HG03280 (cell line): Measurements from ENCODE around the gene SYNJ1.
"Not testable (repeated sequence)": the region's sequence is repeated elsewhere in the genome, so short reads cannot be mapped to it uniquely, and the experiment has no call there.

Experiments used
- ATAC-seq: cut with Tn5 transposase; IDR thresholded peaks from one replicate; pipeline ENCODE4 v1.9.1; 2021; ENCODE audit warnings: mild to moderate bottlenecking, moderate library complexity; ENCODE audit not compliant: unreplicated experiment

SYNJ1 gene, protein sequence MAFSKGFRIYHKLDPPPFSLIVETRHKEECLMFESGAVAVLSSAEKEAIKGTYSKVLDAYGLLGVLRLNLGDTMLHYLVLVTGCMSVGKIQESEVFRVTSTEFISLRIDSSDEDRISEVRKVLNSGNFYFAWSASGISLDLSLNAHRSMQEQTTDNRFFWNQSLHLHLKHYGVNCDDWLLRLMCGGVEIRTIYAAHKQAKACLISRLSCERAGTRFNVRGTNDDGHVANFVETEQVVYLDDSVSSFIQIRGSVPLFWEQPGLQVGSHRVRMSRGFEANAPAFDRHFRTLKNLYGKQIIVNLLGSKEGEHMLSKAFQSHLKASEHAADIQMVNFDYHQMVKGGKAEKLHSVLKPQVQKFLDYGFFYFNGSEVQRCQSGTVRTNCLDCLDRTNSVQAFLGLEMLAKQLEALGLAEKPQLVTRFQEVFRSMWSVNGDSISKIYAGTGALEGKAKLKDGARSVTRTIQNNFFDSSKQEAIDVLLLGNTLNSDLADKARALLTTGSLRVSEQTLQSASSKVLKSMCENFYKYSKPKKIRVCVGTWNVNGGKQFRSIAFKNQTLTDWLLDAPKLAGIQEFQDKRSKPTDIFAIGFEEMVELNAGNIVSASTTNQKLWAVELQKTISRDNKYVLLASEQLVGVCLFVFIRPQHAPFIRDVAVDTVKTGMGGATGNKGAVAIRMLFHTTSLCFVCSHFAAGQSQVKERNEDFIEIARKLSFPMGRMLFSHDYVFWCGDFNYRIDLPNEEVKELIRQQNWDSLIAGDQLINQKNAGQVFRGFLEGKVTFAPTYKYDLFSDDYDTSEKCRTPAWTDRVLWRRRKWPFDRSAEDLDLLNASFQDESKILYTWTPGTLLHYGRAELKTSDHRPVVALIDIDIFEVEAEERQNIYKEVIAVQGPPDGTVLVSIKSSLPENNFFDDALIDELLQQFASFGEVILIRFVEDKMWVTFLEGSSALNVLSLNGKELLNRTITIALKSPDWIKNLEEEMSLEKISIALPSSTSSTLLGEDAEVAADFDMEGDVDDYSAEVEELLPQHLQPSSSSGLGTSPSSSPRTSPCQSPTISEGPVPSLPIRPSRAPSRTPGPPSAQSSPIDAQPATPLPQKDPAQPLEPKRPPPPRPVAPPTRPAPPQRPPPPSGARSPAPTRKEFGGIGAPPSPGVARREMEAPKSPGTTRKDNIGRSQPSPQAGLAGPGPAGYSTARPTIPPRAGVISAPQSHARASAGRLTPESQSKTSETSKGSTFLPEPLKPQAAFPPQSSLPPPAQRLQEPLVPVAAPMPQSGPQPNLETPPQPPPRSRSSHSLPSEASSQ (N-terminal part only)

DNA sequence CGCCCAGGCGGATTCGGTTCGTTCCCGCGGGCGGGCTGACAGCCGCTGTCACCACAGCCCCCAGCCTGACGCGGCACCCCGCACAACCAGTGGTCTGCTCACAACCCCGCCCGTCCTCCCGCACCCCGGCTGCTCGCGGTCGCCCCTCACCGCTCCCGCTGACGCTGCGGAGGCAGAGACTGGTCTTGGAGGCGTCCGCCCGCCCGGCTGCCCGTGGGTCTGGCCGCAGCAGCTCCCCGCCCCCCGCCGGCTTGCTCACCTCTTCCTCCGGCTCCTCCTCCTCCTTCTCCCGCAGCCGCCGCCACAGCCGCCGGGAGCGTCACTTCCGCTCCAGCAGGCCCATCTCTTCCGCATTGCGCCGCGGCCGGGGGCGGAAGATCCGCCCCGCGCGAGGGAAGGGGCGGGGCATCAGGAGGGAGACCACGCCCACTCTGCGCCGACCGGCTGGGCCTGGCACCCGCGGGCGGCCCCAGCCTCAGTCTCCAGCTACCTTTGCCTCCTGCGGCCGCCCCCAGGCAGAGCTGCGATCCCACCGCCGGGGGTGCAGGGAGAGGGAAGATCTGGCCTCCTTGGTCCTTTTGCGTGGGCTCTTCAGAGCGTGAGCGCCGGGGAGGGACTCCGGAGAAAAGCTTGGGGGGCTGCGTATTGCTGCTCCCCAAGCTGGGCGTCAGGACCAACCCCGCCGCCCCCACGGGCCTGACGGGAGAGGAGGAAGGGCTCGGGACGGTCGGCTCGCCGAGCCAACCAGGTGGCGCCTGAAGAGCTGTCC is at the start of gene SYNJ1:
TSS of gene SYNJ1 (minus strand) at position 327 of the 769 bp plus-strand sequence. CDS start 1,118 bp downstream, outside the sequence.
- ATAC-seq: peak; percentile 92

DNA sequence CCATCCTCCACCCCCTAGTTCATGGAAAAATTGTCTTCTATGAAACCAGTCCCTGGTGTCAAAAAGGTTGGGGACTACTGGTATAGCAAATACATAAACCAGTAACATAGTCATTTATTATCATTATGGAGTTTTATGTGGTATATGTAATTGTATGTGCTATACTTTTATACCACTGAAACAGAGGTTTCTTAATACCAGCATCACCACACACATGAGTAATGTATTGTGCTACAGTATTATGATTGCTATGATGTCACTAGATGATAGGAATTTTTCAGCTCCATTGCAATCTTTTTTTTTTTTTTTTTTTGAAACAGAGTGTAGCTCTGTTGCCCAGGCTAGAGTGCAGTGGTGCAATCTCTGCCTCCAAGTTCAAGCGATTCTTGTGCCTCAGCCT is 49.5 kb upstream of the SYNJ1 start:
- ATAC-seq: no peak

DNA sequence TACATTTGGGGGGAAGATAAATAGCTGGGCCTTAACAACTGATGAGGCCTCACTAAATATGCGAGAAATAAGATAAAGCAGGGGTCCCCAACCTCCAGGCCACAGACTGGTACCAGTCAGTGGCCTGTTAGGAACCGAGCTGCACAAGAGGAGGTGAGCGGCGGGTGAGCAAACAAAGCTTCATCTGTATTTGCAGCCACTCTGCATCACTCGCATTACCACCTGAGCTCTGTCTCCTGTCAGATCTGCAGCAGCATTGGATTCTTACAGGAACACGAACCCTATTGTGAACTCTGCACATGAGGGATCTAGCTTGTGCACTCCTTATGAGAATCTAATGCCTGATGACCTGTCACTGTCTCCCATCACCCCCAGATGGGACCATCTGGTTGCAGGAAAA is 48.9 kb upstream of the SYNJ1 start:
- ATAC-seq: no peak

DNA sequence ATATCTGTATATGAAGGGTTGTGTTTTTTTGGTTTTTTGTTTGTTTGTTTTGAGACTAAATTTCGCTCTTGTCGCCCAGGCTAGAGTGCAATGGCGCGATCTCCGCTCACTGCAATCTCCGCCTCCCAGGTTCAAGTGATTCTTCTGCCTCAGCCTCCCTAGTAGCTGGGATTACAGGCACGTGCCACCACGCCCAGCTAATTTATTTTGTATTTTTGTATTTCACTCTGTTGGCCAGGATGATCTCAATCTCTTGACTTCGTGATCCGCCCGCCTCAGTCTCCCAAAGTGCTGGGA is 45.2 kb upstream of the SYNJ1 start:
- ATAC-seq: not testable (repeated sequence)

DNA sequence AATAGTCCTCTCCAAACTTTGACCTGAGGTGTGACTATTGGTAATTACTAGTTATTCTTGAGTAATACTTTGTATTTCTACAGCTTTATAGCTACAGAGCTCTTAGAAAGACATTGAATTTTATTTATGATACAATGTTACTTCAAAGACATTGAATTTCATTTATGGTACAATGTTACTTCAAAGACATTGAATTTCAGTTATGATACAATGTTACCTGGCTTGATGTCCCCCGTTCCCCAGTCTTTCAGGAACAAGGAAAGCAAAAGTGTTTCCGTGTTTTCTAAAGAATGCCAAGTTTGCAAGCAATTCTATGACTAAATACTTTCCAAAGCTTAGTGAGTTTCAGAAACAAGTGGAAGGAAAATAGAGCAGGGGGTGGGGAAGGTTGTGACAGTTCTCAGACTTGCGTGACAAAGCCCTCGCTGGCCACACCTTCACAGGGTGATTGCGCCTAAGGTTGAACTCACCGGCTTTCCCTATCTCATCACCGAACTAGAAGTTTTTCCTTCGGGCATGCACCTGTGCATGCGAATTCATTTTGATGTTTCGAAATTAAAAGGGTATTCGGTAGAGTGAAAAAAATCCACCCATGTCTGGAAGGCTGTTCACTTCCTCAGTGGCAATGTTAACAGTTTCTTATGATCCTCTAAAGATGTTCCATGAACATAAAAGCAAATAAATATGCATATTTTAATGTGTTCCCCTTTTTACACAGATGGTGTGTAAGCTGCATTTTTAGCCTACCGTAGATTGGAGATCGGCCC is 44.7 kb upstream of the SYNJ1 start:
- ATAC-seq: no peak

DNA sequence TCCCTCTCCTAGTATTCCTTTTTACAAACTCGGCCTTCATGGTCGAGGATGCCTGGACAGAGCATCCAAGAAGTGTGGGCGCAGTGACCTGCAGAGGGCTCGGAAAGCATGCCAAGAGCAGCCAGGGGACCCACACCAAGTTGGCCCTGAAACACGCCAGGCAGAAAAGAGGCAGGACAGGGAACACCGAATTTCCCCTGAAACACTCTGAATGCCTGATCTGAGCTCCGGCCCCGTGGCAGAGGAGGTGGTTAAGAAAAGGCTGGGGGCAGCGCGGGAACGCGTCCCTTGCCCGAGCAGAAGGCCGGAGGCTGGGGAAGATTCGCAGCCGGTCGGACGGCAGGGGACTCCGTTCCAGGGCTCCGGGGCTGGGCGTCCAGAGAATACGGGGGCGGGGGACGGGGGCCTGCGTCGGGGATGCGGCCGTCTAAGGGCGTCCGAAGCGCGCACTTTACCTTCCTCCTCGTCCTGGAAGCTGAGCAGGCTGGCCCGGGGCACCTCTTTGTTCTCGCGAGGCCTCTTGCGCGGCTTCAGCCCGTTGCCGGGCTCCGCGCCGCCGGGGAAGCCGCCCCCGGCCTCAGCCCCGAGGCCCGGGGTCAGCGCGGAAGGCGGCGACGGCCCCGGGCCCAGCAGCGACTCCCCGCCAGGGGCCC is 43.2 kb upstream of the SYNJ1 start:
- peak; percentile 37 for ATAC-seq

DNA sequence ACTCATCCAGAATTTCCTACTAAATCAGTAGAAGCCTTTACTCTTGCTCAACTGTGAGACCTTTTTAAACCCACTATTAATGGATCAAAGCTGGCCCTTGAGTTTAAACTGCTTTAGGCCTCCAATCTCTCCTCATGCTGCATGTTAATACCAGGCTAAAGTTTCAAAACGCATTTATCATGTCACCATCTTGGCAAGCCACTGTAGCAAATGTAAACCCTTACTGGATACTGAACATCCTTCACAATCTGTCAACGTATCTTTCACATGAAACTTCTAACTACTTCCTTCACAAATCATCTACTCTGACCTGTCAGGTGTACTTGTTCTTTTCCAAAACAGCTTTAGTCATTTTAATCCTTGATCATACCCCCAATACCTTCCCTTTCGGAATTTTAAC is 40.7 kb upstream of the SYNJ1 start:
- no peak for ATAC-seq

DNA sequence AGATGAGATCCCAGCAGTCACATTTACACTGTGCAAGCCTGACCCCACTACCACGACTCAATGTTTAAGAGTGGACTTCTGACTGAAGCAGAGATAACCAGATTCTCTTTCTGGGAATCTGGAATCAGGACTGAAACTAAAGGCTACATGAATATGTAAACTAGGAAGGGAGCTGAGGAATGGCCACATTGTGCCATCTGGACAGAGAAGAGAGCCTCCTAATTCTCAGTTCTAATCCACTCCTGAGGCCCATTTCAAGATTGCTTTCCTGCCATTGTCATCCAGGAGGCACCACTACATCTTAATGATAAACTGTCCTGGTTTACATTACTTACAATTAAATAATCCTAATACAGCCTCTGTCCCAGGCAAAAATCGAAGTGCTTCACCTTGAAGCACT is 37.2 kb upstream of the SYNJ1 start:
- ATAC-seq: no peak

DNA sequence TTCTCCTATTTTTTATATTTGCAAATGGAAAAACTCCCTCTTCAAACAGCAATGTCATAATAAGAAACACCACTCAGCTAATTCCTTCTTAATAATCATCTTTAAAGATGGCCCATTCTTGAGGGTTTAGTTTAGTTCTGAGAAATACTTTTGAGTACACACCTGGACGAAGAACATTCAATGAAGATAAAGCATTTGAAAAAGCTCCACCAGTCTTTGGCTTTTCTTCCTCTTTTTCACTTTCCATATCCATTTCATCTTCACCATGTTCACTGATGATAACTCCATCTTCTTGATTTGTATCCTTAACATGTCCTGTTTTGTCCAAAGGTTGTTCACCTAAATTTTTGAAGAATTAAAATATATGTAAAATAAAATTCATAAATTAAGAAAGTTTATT is 36.4 kb upstream of the SYNJ1 start:
- ATAC-seq: no peak

DNA sequence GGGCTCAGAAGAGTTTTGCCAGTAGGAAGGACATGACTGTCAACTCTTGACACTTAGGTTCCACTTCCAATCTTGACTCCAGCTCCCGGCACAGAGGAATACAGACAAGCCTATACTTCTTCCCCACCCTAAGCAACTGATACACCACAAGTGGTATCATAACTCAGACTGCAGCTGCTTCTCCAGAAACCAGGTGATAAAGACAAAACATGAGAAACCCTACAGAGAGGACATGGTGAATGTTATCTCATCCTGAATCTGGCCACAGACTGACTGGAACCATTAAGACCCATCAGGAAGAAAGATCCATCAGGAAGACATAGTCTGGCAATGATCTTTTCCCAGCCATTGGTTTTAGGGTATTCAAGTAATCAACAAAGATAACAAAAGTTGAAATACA is 30.0 kb upstream of the SYNJ1 start:
- no peak for ATAC-seq

DNA sequence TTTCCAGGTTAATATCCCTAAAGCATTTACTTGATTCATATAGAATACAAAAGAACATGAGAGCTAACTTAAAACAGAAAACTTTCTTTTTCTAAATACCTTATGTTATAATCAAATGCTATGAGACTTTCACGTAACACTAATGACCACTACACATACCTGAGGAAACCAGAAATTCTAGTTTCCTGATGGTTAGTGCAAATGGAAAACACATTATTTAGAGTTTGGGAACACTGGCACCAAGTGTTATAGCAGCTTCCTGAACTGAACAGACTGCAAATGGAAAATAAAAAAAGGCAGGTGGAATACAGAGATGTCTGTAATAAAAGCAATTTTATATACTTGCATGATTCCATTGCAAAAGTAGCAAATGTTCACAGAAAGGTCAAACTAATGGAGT is 28.3 kb upstream of the SYNJ1 start:
- ATAC-seq: no peak

DNA sequence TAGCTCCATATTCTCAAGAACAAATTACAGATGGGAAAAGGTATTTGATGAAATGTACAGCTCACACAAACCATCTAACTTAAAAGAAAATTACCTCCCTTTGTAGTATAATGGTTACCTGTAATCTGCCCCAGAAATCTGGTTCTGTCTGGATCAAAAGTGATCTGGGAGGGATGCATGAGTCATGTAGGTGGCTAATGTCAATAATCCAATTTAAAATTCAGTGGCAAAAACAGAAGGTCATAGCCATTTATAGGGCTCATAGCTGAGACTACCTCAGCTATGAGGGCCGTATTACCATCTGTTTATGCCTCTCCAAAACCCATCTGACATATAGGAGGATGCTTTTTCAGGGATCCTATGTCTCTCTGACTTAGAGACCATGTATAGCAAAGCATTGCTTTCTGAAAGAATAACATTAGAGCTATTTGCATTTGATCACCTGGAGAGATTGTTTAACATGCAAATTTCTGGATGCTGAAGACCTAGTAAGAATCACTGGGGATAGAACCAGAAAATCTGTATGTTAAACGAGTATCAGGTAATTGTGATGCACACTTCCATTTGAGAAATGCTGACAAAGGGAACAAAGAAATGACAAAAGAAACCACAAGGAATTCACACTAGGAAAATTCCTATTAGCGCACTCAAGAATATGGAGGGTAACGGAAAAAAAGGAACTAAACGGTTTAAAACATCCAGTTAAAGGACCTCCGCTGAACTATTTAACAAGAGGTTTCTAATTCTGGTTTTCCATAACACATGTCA is 26.2 kb upstream of the SYNJ1 start:
- no peak for ATAC-seq

DNA sequence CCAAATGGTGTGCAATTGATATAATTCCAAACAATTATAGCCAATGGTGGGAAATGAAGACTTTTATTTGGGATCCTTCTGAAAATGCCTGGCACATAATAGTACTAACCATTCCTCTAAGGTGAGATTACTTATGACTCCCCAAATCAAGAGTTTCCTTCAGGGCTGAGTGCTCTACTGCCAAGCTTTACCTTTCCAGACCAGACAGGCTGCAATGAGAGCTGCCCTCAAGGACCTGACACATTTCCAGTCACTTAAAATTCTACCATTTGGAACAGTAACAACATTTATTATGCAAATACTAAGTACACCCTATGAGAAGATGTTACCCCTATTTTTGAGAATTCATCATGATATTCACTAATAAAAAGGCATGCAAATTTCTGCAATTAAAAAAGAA is 22.6 kb upstream of the SYNJ1 start:
- no peak for ATAC-seq

DNA sequence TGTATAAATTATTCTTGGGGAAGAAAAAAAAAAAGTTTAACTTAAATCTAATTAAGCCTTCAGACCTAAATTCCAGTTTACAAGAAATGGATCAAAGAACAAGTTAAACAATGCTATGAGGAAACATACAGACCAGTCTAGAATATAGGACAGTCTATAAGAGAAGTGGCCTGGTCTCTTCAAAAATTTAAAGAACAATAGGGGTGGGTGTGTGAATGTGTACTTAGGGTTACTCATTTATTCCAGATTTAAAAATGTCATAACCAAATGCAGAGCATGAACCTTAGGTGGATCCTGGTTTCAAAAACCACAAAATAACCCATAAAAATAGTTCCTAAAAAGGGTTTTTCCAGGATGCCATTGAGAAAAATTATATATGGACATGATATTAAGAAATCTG is 21.8 kb upstream of the SYNJ1 start:
- ATAC-seq: no peak

DNA sequence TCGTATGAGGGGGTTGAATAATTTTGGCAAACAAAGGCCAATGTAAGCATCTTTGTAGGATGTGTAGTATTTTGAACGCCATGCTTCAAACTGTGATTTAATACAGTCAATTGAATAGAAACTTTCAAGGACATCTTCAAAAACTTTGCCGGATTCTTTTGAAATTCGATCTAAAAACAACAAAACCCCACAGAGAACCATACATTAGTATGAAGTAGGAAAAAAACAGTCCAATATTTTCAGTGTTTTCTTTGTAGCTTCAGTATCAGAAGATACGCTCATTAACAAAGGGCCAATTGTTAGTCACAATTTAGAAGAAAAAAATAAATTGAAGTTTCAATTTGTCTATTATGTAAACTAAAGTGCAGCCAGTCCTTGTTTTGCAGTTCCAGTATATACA is 20.7 kb upstream of the SYNJ1 start:
- no peak for ATAC-seq

DNA sequence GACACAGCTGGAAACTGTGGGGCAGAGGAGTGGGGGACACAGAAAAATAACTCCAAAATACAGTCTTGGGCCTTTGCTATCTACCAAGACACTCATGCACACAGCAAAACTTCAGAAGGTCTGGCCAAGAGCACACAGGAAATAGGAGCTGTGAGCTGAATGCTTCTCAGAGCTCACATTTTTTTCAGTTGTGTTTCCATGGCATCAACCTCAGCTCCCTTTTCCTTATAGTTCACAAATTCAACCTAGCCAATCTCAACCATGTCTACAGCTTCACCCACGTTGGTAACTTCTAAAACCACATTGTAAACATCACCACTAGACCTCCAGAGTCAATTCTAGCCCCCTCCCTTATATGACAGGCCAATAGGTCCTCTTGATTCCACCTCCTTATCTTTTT is 19.6 kb upstream of the SYNJ1 start:
- ATAC-seq: no peak

DNA sequence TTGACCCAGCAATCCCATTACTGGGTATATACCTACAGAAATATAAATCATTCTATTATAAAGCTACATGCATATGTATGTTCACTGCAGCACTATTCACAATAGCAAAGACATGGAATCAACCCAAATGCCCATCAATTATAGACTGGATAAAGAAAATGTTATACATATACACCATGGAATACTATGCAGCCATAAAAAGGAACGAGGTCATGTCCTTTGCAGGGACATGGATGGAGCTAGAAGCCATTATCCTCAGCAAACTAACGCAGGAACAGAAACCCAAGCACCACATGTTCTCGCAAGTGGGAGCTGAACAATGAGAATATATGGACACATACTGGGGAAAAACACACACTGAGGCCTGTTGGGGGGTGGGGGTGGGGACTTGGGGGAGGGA is 18.9 kb upstream of the SYNJ1 start:
- ATAC-seq: not testable (repeated sequence)

DNA sequence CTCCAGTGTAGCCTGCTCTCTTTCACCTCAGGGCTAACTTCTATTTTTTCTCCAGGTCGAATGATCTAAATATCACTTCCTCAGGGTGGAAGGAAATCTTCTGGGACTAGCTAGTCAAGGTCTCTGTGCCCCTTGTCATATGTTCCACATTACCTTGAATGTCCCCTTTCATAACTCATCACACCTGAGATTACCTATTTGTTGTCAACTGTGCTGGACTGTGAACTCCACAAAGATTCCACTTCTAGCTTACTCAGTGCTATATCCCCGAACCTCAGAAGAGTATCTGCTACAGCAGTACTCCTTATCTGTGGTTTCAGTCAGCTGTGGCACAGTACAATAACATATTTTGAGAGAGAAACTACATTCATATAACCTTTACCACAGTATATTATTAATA is 14.6 kb upstream of the SYNJ1 start:
- no peak for ATAC-seq

DNA sequence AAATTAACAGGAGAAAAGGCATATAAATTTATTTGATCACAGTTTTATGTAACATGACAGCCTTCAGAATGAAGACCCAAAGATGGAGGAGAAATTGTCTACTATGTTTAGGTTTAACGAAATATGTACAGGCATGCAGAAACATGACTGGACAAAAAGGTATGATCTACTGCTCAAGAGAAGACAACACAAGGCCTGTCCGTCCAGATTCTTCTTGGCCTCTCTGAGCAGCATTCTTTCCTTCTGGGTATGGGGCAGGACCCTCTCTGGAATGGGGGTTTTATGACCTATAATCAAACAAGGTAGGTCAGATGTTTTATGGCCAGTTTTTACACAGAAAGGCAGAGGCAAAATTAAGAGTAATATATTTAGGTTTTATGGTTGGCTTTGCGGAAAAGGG is 13.5 kb upstream of the SYNJ1 start:
- no peak for ATAC-seq
